Cardiac septum (tissue), 1 donor: ENCODE measurements around the gene ADAMTS13. TPM values are rescaled to one million over a fixed set of nuclear protein-coding genes. Genes with fewer than 3 reads are reported as not detected.

ENCODE experiments used
- DNase-seq: peaks from one replicate; pipeline ENCODE4 v3.0.0-alpha.2; 2020; ENCODE audit warnings: low spot score
- intact Hi-C: fragments of 100-400 bp; cut with DNase I; formaldehyde crosslinking; loops from one replicate; pipeline ENCODE4 v1.14.0; 2022
- total RNA-seq: library from RNA; stranded (reverse); fragmentation: NEBNext Ultra II Directional; extraction: Animal tissue kit (Norgen Biotek cat#: 25700); gene quantifications from one replicate; pipeline ENCODE4 v1.2.1, GENCODE V29; 2021
- donor health status: DM: no; HTN: no; CAD: no.

The ADAMTS13 gene
- total RNA-seq, 1 donor from 2014 or later, result 3.3 TPM

DNA sequence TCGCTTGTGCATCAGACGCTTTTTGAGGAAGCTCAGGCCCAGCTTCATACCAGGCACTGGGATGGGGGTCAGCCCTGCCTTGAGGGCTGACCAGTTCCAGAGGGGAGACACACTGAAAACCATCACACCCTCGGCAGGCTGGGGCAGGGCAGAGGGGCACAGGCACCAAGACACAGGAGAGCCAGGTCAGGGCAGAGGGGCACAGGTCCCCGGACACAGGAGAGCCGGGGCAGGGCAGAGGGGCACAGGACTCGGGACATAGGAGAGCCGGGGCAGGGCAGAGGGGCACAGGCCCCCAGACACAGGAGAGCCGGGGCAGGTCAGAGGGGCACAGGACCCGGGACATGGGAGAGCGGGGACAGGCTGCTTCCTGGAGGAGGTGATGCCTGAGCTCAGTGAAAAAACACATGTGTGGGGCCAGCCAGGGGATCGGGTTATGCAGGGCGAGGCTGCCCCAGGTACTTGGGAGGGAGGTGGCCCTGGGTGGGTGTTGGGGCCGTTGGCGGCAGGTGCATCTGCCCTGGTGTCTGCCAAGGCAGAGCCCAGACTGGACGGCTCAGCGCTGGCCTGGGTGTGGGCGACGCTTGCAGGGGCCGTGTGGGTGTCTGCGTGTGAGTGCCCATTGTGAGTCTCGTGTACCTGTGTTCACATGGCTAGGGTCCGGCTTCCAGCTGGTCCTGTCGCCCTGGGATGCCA lies 71.8 kb downstream of the ADAMTS13 start:
- DNase-seq, result no peak
- intact Hi-C loops, result no loop called here

GRCh38 chr9:133494636-133495326 lies 72.6 kb downstream of the ADAMTS13 start:
- no peak for DNase-seq
- intact Hi-C loops, result no loop called here

DNA sequence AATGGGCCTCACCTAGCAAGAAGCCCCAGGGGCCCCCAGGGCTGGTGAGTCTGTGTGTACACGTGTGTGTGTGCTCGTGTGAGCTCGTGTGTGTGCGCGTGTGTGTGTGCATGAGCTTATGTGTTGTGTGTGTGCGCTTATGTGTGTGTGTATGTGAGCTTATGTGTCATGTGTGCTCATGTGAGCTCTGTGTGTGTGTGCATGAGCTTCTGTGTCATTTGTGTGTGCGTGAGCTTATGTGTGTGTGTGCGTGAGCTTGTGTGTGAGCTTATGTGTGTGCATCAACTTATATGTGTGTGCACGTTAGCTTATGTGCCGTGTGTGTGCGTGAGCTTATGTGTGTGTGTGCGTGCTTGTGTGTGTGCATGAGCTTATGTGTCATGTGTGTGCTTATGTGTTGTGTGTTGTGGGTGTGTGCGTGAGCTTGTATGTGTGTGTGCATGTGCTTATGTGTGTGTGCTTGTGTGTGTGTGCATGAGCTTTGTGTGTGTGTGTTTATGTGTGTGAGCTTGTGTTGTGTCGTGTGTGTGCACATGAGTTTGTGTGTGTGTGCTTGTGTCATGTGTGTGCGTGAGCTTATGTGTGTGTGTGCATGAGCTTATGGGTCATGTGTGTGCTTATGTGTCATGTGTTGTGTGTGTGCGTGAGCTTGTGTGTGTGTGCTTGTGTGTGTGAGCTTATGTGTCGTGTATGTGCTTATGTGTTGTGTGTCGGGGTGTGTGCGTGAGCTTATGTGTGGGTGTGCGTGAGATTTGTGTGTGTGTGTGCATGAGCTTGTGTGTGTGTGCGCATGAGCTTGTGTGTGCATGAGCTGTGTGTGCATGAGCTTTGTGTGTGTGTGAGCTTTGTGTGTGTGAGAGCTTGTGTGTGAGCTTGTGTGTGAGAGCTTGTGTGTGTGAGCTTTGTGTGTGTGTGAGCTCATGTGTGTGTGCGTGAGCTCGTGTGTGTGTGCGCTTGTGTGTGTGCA lies 73.4 kb downstream of the ADAMTS13 start:
- intact Hi-C loops, result no loop called here

DNA sequence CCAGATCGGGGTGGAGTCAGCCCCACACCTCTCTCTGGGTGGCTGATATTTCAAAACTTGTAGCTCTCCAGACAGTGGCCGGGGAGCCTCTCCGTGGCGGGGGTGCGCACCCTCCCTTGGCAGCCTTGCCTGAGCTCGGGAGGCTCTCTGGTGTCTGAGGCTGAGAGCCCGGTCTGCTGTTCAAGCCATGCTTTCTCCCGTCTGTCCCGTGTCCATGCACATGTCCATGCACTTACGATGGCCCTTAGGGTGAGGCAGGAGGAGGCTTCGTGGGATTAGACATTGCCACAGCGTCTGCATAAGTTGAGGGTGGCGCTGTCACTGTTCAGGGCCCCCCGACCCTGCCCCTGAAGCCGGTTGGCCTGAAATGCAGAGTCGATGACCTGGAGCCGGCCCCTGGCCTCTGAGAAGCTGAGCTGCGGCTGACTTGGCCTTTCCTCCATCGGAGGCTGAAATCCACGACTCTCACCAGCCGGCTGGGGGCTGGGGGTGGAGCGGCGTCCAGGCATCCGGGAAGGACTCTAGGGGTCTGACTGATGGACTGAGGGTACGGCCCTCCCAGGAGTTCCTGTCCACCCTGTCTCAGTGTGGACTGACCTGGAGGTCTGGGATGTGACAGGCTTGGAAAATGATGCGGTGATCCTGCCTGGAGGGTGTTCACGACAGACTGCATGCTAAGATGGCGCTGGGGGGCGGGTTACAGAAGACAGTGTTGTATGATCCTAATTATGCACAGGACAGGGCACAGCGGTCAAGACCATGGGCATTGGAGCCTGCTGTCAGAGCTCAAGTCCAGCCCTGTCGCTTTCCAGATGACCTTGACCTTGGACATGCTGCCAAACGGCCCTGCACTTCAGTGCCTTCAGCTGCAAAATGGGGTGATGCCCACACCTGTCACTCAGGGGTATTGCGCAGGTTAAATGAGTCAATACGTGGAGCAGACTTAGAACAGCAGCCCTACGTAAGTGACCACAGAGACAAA lies 75.0 kb downstream of the ADAMTS13 start:
- no peak for DNase-seq
- intact Hi-C loops, result no loop called here

More for the DNA sequence above, 73.4 kb downstream of the ADAMTS13 start:
- DNase-seq, result no peak

DNA sequence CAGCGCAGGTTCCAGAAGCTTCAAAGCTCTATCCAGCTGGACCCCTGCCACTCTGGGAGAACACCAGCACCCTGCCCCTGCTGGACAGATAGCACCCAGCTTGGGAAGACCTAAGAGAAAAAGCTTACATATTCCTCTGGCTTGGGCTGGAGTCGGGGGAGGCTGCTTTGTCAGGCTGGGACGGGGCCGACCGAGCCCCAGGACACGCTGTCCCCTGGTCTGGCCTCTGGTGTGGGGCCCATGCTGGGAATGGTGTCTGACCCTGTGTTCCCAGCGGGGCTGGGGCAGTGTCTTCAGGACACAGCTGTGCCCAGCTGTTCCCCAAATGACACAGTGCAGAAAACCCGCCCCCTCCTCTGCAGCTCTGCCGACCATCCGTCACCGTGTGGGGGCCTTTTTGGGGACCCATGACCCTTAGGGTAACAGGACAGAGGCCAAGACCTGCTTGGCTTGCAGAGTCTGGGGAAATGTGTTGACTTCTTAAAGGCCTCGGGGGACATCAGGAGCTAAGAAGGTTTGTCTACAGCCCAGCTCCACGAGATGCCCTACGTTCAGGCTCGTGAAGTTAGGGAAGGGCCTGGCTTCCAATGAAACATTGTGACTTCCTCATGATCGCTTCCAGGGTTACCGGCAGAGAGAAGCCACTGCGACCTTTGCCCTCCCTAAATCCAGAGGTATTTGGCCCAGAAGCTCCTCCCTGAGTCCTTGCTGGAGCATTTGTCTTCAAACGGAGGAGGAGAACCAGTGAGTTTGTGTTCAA lies 77.1 kb downstream of the ADAMTS13 start:
- DNase-seq, result no peak
- intact Hi-C loops, result no loop called here

DNA sequence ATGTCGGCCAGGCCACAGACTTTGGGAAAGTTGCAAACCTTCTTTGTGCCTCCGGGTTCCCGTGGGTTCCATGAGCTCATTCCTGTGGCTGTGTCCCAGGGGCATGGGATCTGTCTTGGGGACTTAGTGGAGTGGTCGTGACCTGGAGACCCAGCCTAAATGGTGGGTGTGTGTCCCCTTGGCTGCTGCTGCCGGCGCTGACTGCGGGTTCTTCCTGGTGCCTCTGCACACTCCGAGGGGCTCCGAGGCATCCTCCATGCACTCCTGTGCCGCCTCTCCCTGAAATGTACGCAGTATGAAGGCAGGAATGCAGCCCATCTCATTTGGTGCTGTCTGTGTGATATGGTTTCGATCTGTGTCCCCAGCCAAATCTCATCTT lies 77.7 kb downstream of the ADAMTS13 start:
- no peak for DNase-seq
- intact Hi-C loops, result no loop called here

- DNase-seq, result no peak
- intact Hi-C loops, result no loop called here
Observed at GRCh38 chr9:133502112-133502511, 79.9 kb downstream of the ADAMTS13 start.

DNA sequence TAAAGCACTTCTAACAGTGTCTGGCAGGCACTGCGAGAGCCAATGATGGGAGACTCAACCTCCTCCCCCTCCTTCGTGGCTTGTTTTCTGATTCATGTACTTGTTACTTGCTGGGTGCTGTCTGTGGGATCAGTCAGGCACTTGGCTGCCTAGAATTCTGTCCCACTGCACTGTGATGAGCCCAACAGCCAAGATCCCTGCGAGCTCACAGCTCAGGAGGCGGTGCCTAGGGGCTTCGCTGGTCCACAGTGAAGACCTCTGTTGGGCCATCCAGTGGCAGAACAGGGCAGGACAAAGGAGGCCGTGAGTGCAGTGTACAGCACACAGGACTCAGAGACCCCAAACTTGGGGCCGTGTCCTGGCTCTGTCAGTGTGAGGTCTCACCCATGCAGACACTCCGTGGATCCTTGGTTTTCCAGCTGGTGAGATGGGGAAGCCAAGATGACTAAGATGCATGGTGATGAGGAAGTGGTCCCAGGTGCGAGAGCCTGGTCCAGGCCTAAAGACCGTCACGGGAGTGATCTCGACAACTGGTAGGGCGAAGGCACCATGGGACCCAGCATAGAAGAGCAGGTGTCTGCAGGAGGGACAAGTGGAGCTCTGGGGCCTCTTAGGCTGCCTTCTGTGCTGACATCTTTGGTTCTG lies 83.1 kb downstream of the ADAMTS13 start:
- intact Hi-C loops, result no loop called here
- no peak for DNase-seq

DNA sequence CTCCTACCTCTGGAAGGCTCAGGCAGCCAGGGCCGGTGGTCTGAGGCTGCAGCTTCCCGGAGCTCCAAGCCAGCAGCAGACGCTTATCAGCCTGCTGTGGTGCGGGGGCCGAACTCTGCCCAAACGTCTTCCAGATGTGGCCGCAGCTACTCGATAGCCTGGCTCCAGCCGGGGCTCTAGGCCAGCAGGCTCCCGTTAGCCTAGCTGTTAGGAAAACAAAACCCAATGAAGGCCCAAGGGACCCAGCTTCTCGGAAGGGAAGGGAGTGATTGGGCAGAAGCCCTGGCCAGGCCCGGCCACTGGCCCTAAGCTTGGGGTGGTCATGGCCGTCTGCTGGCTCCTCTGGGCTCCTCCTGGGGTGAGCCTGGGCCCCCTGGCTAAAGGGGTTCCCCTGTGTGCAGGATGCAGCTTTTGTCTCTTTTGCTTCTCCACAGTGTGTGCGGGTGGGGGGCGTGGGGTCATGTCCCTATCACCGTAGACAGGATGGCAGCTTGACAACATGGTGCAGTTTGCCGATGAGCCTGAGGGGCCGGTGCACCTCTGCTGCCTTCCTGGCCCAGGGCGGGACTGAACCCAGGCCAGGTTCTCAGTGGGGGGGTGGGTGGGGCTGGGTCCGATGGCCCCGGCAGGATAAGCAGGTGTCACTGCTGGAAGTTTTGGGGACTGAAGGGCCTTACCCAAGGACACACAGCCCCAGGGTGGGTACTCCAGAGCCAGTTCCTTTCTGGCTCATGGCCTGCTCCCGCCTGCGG lies 83.9 kb downstream of the ADAMTS13 start:
- DNase-seq, result peak; percentile 87
- intact Hi-C loops, result no loop called here

DNA sequence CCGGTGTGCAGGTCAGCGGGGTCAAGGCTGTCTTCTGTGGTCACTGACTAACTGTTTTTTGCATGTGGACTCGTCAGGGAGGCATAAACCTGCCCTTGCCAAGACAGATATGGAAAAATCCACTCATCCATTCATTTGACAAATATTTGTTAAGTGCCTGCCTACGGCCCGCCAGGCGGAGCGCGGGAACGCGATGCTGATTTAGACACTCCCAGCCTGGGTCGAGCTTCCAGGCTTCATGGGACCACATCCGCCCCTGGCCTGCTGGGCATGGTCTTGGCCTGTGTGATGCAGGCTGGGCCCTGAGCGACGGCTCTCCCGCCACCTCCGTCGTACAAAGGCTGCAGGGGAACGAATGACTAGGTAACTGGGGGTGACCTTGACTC lies 84.5 kb downstream of the ADAMTS13 start:
- no peak for DNase-seq
- intact Hi-C loops, result no loop called here

DNA sequence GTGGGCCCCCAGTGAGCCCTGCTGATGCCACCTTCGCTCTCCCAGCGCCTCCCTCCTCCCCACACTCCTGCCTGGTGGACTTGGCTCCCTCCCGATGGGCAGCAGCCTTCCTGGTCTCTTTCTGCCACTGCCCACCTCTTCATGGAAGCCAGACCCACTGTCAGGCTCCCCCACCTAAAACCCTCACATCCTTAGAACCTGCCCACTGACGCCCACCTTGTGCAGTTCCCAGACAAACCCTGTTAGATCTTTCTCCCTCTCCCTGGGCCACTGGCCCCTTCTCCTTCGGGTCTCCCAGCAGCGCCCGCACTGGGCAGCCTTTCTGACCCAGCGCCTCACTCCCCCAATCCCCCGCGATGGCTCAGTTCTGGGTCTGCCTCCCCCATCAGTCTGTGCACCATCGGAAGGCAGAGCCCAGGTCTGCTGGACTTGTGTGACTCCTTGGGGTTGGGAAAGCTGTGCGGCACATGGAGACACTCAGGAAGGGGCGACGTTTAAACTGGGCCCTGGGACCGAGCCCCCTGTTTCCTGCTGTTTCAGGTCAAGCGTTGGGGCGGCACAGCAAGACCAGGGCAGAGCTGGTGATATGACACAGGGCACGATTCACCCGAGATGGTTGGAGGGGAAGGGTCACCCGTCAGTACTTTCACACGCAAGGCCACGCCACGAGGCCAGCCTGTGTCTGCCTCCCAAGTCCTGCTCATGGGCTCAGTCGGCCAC lies 85.2 kb downstream of the ADAMTS13 start:
- intact Hi-C loops, result no loop called here
- DNase-seq, result no peak

GRCh38 chr9:133508046-133508445 lies 85.9 kb downstream of the ADAMTS13 start:
- intact Hi-C loops, result no loop called here
- no peak for DNase-seq

Other genes starting within 250 kb of the ADAMTS13 start
- gene OBP2B, start 213.1 kb upstream of the ADAMTS13 start, total RNA-seq, result not detected
- gene ABO, start 147.2 kb upstream of the ADAMTS13 start, total RNA-seq, result 2.0 TPM
- 14.2 TPM for gene SURF6, start 86.2 kb upstream of the ADAMTS13 start, total RNA-seq
- gene MED22, start 74.2 kb upstream of the ADAMTS13 start, total RNA-seq, result 20.2 TPM
- 761 TPM for gene RPL7A, start 74.1 kb upstream of the ADAMTS13 start, total RNA-seq
- 58.7 TPM for gene SURF1, start 65.9 kb upstream of the ADAMTS13 start, total RNA-seq
- gene SURF2, start 65.8 kb upstream of the ADAMTS13 start, total RNA-seq, result 12.5 TPM
- gene SURF4, start 46.3 kb upstream of the ADAMTS13 start, total RNA-seq, result 80.2 TPM
- gene STKLD1, start 46.0 kb upstream of the ADAMTS13 start, total RNA-seq, result 0.62 TPM
- 12.2 TPM for gene REXO4, start 4.4 kb upstream of the ADAMTS13 start, total RNA-seq
- 15.0 TPM for gene CACFD1, start 37.6 kb downstream of the ADAMTS13 start, total RNA-seq
- 3.6 TPM for gene SLC2A6, start 56.7 kb downstream of the ADAMTS13 start, total RNA-seq
- gene MYMK, start 102.6 kb downstream of the ADAMTS13 start, total RNA-seq, result not detected
- gene ADAMTSL2, start 112.3 kb downstream of the ADAMTS13 start, total RNA-seq, result 9.6 TPM
- not detected for gene FAM163B, start 187.0 kb downstream of the ADAMTS13 start, total RNA-seq
- not detected for gene DBH, start 214.0 kb downstream of the ADAMTS13 start, total RNA-seq